ENCODE results near the gene EMC7.

GRCh38 chr15:34043391-34043790 is 58.3 kb downstream of the EMC7 start:
- TF ChIP-seq FOXM1 (IDR thresholded peaks at IDR 0.05; ENCODE audit: borderline replicate concordance) (no peak), NFRKB (IDR thresholded peaks at IDR 0.05) (no peak), ZNF384 (IDR thresholded peaks at IDR 0.05) (no peak), ELF4 (IDR thresholded peaks at IDR 0.05) (no peak), BHLHE40 (IDR thresholded peaks at IDR 0.05; ENCODE audit: borderline replicate concordance) (no peak), SUZ12 (IDR thresholded peaks at IDR 0.05) (no peak), PKNOX1 (IDR thresholded peaks at IDR 0.05) (no peak)
